Common myeloid progenitor, CD34-positive (primary cell): ENCODE results near the gene IER2.

Source experiments
- CTCF ChIA-PET: fragments of 350-600 bp; sonication (Branson Sonifier 250); formaldehyde crosslinking; loops from one replicate; lab custom pipeline; 2021; ENCODE audit warnings: antibody characterized with exemption; lab: Charles Lee
- POLR2A ChIA-PET: fragments of 350-600 bp; sonication (Branson Sonifier 250); formaldehyde crosslinking; loops from one replicate; lab custom pipeline; 2021; ENCODE audit warnings: antibody characterized with exemption; lab: Charles Lee
- DNase-seq, 3 donors: peaks; one replicate each; pipeline versions ENCODE4 v3.0.0 to v3.0.0-alpha.2; 2013
- H3K27ac ChIP-seq, 2 experiments: 1 replicate in 1 of 2; 2 replicates in 1 of 2; pipeline ENCODE4 v1.7.0; 2013; ENCODE audit warnings: inconsistent platforms in 2 of 2, low read length in 2 of 2, mild to moderate bottlenecking in 2 of 2, low read depth in 1 of 2, moderate library complexity in 1 of 2; ENCODE audit not compliant: severe bottlenecking in 2 of 2, insufficient read depth in 1 of 2, poor library complexity in 1 of 2
- H3K27me3 ChIP-seq, 5 experiments: replicated peaks in 2 of 5; 1 replicate in 3 of 5; 2 replicates in 2 of 5; pipeline versions ENCODE4 v1.6.1 to v1.7.0; 2013; ENCODE audit warnings: low read length in 4 of 5, mild to moderate bottlenecking in 2 of 5, moderate library complexity in 2 of 5, inconsistent platforms in 1 of 5; ENCODE audit not compliant: insufficient read depth in 5 of 5, control insufficient read depth in 4 of 5
- H3K36me3 ChIP-seq, 4 experiments: 1 replicate in 2 of 4; 2 replicates in 2 of 4; pipeline versions ENCODE4 v1.6.1 to v1.7.0; 2013; ENCODE audit warnings: low read length in 3 of 4, control low read depth in 1 of 4, mild to moderate bottlenecking in 1 of 4; ENCODE audit not compliant: control insufficient read depth in 4 of 4, insufficient read depth in 4 of 4
- H3K4me1 ChIP-seq, 4 experiments: 1 replicate in 3 of 4; 2 replicates in 1 of 4; pipeline versions ENCODE4 v1.6.1 to v1.7.1; 2013; ENCODE audit warnings: low read length in 3 of 4, mild to moderate bottlenecking in 3 of 4, control low read depth in 1 of 4, inconsistent platforms in 1 of 4, moderate library complexity in 1 of 4; ENCODE audit not compliant: control insufficient read depth in 4 of 4, insufficient read depth in 4 of 4; ENCODE audit errors: control extremely low read depth in 1 of 4
- H3K4me3 ChIP-seq, 7 experiments: 1 replicate in 4 of 7; 2 replicates in 3 of 7; pipeline versions ENCODE4 v1.5.1 to v1.7.0; 2013; ENCODE audit warnings: mild to moderate bottlenecking in 7 of 7, low read length in 6 of 7, moderate library complexity in 6 of 7, inconsistent platforms in 2 of 7, low read depth in 2 of 7, control low read depth in 1 of 7; ENCODE audit not compliant: insufficient read depth in 4 of 7, control insufficient read depth in 1 of 7; ENCODE audit errors: extremely low read depth in 1 of 7
- H3K9me3 ChIP-seq, 5 experiments: 1 replicate in 4 of 5; 2 replicates in 1 of 5; pipeline versions ENCODE4 v1.6.1 to v1.7.1; 2013; ENCODE audit warnings: low read length in 4 of 5, mild to moderate bottlenecking in 2 of 5, inconsistent platforms in 1 of 5, low read depth in 1 of 5, moderate library complexity in 1 of 5; ENCODE audit not compliant: control insufficient read depth in 4 of 5, insufficient read depth in 2 of 5; ENCODE audit errors: control extremely low read depth in 1 of 5
- WGBS: methylation state at CpG from one replicate; pipeline ENCODE4 v1.1.5; 2013; ENCODE audit not compliant: insufficient coverage; 5-methylcytosine and 5-hydroxymethylcytosine counted together

Gene IER2

GRCh38 chr19:13122980-13123957 is 26.9 kb upstream of the IER2 start:
- Histone ChIP-seq H3K36me3 (peaks cover 0 to 47% (median 11%) of the 10 kb centered on the region in 4 experiments), H3K4me1 (peaks cover 0 to 19% (median 14%) of the 10 kb centered on the region in 4 experiments), H3K4me3 (no peak overlapping the region), H3K27ac (no peak overlapping the region), H3K9me3 (no peaks in the 10 kb centered on the region), H3K27me3 (no peaks in the 10 kb centered on the region)
- POLR2A ChIA-PET, result no interaction called here
- no peak for DNase-seq
- 95% methylated on average over 18 of the region's 20 CpGs for WGBS
- CTCF ChIA-PET, result interaction anchor here (1.1 kb wide), 2 partner anchors 12 to 62 kb away, joined by 3 to 4 read pairs; no protein-coding TSS in a partner anchor

GRCh38 chr19:13127051-13127450 is 23.2 kb upstream of the IER2 start:
- H3K36me3 ChIP-seq, result peaks cover 0 to 49% (median 8%) of the 10 kb centered on the region in 4 experiments
- ChIA-PET POLR2A (no interaction called here), CTCF (interaction anchor here (1.0 to 2.6 kb wide), 3 partner anchors 10 to 33 kb away, joined by 3 to 8 read pairs (median 3); partner anchors contain the start of gene NACC1)
- no peak overlapping the region for H3K27ac ChIP-seq
- DNase-seq, result no peak
- no peaks in the 10 kb centered on the region for H3K9me3 ChIP-seq
- H3K4me1 ChIP-seq, result peaks cover 0 to 6% (median 2%) of the 10 kb centered on the region in 4 experiments
- H3K27me3 ChIP-seq, result no peaks in the 10 kb centered on the region
- no CpG with 5 or more reads among the region's 9 CpGs for WGBS
- no peak overlapping the region for H3K4me3 ChIP-seq

GRCh38 chr19:13127811-13128575 is 22.2 kb upstream of the IER2 start:
- H3K27me3 ChIP-seq, result no peaks in the 10 kb centered on the region
- no peaks in the 10 kb centered on the region for H3K9me3 ChIP-seq
- WGBS, result 98% methylated on average over 6 of the region's 6 CpGs
- H3K36me3 ChIP-seq, result peaks cover 0 to 45% (median 8%) of the 10 kb centered on the region in 4 experiments
- POLR2A ChIA-PET, result no interaction called here
- peaks cover 0 to 12% (median 9%) of the 10 kb centered on the region in 4 experiments for H3K4me1 ChIP-seq
- DNase-seq, result no peak
- H3K27ac ChIP-seq, result no peak overlapping the region
- CTCF ChIA-PET, result interaction anchor here (0.6 to 2.6 kb wide), 7 partner anchors 8 to 145 kb away, joined by 3 to 8 read pairs (median 4); partner anchors contain the start of gene NACC1
- no peak overlapping the region for H3K4me3 ChIP-seq

- peaks cover 0 to 39% (median 8%) of the 10 kb centered on the region in 4 experiments for H3K36me3 ChIP-seq
- POLR2A ChIA-PET, result no interaction called here
- peaks cover 0 to 14% (median 9%) of the 10 kb centered on the region in 4 experiments for H3K4me1 ChIP-seq
Measured at GRCh38 chr19:13128583-13128982, 21.6 kb upstream of the IER2 start.

GRCh38 chr19:13129384-13129783 is 20.8 kb upstream of the IER2 start:
- Histone ChIP-seq H3K4me1 (peaks cover 0 to 14% (median 9%) of the 10 kb centered on the region in 4 experiments), H3K36me3 (peaks cover 0 to 35% (median 9%) of the 10 kb centered on the region in 4 experiments), H3K27me3 (no peaks in the 10 kb centered on the region), H3K27ac (no peak overlapping the region), H3K4me3 (no peak overlapping the region), H3K9me3 (no peaks in the 10 kb centered on the region)
- ChIA-PET CTCF (interaction anchor here (0.9 to 2.6 kb wide), 4 partner anchors 8 to 12 kb away, joined by 3 to 8 read pairs (median 5); partner anchors contain the start of gene NACC1), POLR2A (no interaction called here)
- no peak for DNase-seq
- WGBS, result 94% methylated on average over 6 of the region's 9 CpGs

More at GRCh38 chr19:13128583-13128982, 21.6 kb upstream of the IER2 start:
- CTCF ChIA-PET, result interaction anchor here (0.6 to 2.6 kb wide), 7 partner anchors 8 to 103 kb away, joined by 3 to 8 read pairs (median 3); partner anchors contain the start of gene NACC1
- WGBS, result 100% methylated on average over 1 of the region's 1 CpG
- Histone ChIP-seq H3K4me3 (no peak overlapping the region), H3K9me3 (no peaks in the 10 kb centered on the region), H3K27ac (no peak overlapping the region), H3K27me3 (no peaks in the 10 kb centered on the region)
- DNase-seq, result no peak

- peaks cover 0 to 46% (median 18%) of the 10 kb centered on the region in 4 experiments for H3K36me3 ChIP-seq
- no peaks in the 10 kb centered on the region for H3K27me3 ChIP-seq
- 100% methylated on average over 3 of the region's 3 CpGs for WGBS
- ChIA-PET POLR2A (no interaction called here), CTCF (interaction anchor here (0.7 to 2.5 kb wide), 4 partner anchors 11 to 17 kb away, joined by 3 to 13 read pairs (median 4); no protein-coding TSS in a partner anchor)
- no peak overlapping the region for H3K27ac ChIP-seq
- H3K4me3 ChIP-seq, result no peak overlapping the region
- no peaks in the 10 kb centered on the region for H3K9me3 ChIP-seq
- H3K4me1 ChIP-seq, result peaks cover 0 to 14% (median 9%) of the 10 kb centered on the region in 4 experiments
- no peak for DNase-seq
Measured at GRCh38 chr19:13130886-13131490, 19.2 kb upstream of the IER2 start.
